ENCODE results near the gene MCRS1.

The MCRS1 gene

GRCh38 chr12:49553512-49554088 lies 14.3 kb downstream of the MCRS1 start:
- H3K4me3 Mint-ChIP-seq = no peak overlapping the region
- no peak overlapping the region for H3K27ac Mint-ChIP-seq
- ATAC-seq (peak; percentile 43), DNase-seq (ENCODE audit: low spot score in 2 of 2) (no peak)
- peaks cover 4% of the 10 kb centered on the region for H3K4me1 Mint-ChIP-seq
- no peaks in the 10 kb centered on the region for H3K9me3 Mint-ChIP-seq
- H3K36me3 Mint-ChIP-seq = peaks cover 10% of the 10 kb centered on the region

GRCh38 chr12:49552899-49553298 lies 15.0 kb downstream of the MCRS1 start:
- no peak overlapping the region for H3K4me3 Mint-ChIP-seq
- no peak overlapping the region for H3K27ac Mint-ChIP-seq
- ATAC-seq (no peak), DNase-seq (ENCODE audit: low spot score in 2 of 2) (no peak)
- peaks cover 11% of the 10 kb centered on the region for H3K4me1 Mint-ChIP-seq
- peaks cover 3% of the 10 kb centered on the region for H3K36me3 Mint-ChIP-seq
- no peaks in the 10 kb centered on the region for H3K9me3 Mint-ChIP-seq

GRCh38 chr12:49552425-49552824 lies 15.5 kb downstream of the MCRS1 start:
- no peak for DNase-seq (ENCODE audit: low spot score in 2 of 2)
- no peak overlapping the region for H3K27ac Mint-ChIP-seq
- H3K9me3 Mint-ChIP-seq = no peaks in the 10 kb centered on the region
- H3K4me3 Mint-ChIP-seq = no peak overlapping the region
- H3K4me1 Mint-ChIP-seq = peaks cover 12% of the 10 kb centered on the region
- no peaks in the 10 kb centered on the region for H3K36me3 Mint-ChIP-seq
- ATAC-seq = no peak

GRCh38 chr12:49552014-49552413 lies 15.9 kb downstream of the MCRS1 start:
- Mint-ChIP-seq H3K4me3 (no peak overlapping the region), H3K36me3 (no peaks in the 10 kb centered on the region), H3K27ac (no peak overlapping the region), H3K9me3 (no peaks in the 10 kb centered on the region), H3K4me1 (peaks cover 12% of the 10 kb centered on the region)
- ATAC-seq = no peak
- DNase-seq (ENCODE audit: low spot score in 2 of 2) = no peak

- H3K36me3 Mint-ChIP-seq = no peaks in the 10 kb centered on the region
- no peaks in the 10 kb centered on the region for H3K9me3 Mint-ChIP-seq
- no peak overlapping the region for H3K27ac Mint-ChIP-seq
- no peak overlapping the region for H3K4me3 Mint-ChIP-seq
- H3K4me1 Mint-ChIP-seq = peaks cover 12% of the 10 kb centered on the region
- ATAC-seq = no peak
- no peak for DNase-seq (ENCODE audit: low spot score in 2 of 2)
Measured at GRCh38 chr12:49550693-49551252, 17.2 kb downstream of the MCRS1 start.

GRCh38 chr12:49549735-49550692 lies 17.9 kb downstream of the MCRS1 start:
- H3K4me1 Mint-ChIP-seq = peaks cover 12% of the 10 kb centered on the region
- DNase-seq (ENCODE audit: low spot score in 2 of 2) (no peak), ATAC-seq (no peak)
- no peak overlapping the region for H3K27ac Mint-ChIP-seq
- peak overlapping the region; percentile 65 for H3K4me3 Mint-ChIP-seq
- no peaks in the 10 kb centered on the region for H3K9me3 Mint-ChIP-seq
- no peaks in the 10 kb centered on the region for H3K36me3 Mint-ChIP-seq

- H3K4me1 Mint-ChIP-seq = peaks cover 12% of the 10 kb centered on the region
- H3K4me3 Mint-ChIP-seq = peak overlapping the region; percentile 65
- ATAC-seq = peak; percentile 32
- peak overlapping the region; percentile 40 for H3K27ac Mint-ChIP-seq
- DNase-seq (ENCODE audit: low spot score in 2 of 2) = no peak
- H3K9me3 Mint-ChIP-seq = no peaks in the 10 kb centered on the region
- no peaks in the 10 kb centered on the region for H3K36me3 Mint-ChIP-seq
Measured at GRCh38 chr12:49548822-49549648, 18.9 kb downstream of the MCRS1 start.

GRCh38 chr12:49548481-49548821 lies 19.5 kb downstream of the MCRS1 start:
- DNase-seq (ENCODE audit: low spot score in 2 of 2) = no peak
- ATAC-seq = no peak
- Mint-ChIP-seq H3K36me3 (no peaks in the 10 kb centered on the region), H3K4me3 (peak overlapping the region; percentile 65), H3K9me3 (no peaks in the 10 kb centered on the region), H3K4me1 (peaks cover 12% of the 10 kb centered on the region), H3K27ac (peak overlapping the region; percentile 40)

- no peak overlapping the region for H3K4me3 Mint-ChIP-seq
- peak; percentile 31 for ATAC-seq
- no peak overlapping the region for H3K27ac Mint-ChIP-seq
Measured at GRCh38 chr12:49547090-49547690, 20.8 kb downstream of the MCRS1 start.

GRCh38 chr12:49546481-49546880 lies 21.5 kb downstream of the MCRS1 start:
- H3K27ac Mint-ChIP-seq = no peak overlapping the region

More at GRCh38 chr12:49547090-49547690, 20.8 kb downstream of the MCRS1 start:
- Mint-ChIP-seq H3K4me1 (peaks cover 12% of the 10 kb centered on the region), H3K9me3 (no peaks in the 10 kb centered on the region), H3K36me3 (no peaks in the 10 kb centered on the region)
- DNase-seq (ENCODE audit: low spot score in 2 of 2) = no peak

GRCh38 chr12:49545815-49546214 lies 22.1 kb downstream of the MCRS1 start:
- Mint-ChIP-seq H3K9me3 (no peaks in the 10 kb centered on the region), H3K36me3 (no peaks in the 10 kb centered on the region), H3K27ac (peak overlapping the region; percentile 67), H3K4me1 (peaks cover 17% of the 10 kb centered on the region), H3K4me3 (no peak overlapping the region)
- DNase-seq (ENCODE audit: low spot score in 2 of 2) = no peak
- no peak for ATAC-seq

More at GRCh38 chr12:49546481-49546880, 21.5 kb downstream of the MCRS1 start:
- ATAC-seq = no peak
- no peaks in the 10 kb centered on the region for H3K36me3 Mint-ChIP-seq
- DNase-seq (ENCODE audit: low spot score in 2 of 2) = no peak
- H3K4me3 Mint-ChIP-seq = no peak overlapping the region
- peaks cover 13% of the 10 kb centered on the region for H3K4me1 Mint-ChIP-seq
- no peaks in the 10 kb centered on the region for H3K9me3 Mint-ChIP-seq

- Mint-ChIP-seq H3K36me3 (no peaks in the 10 kb centered on the region), H3K27ac (no peak overlapping the region), H3K4me3 (no peak overlapping the region), H3K4me1 (peaks cover 17% of the 10 kb centered on the region), H3K9me3 (no peaks in the 10 kb centered on the region)
- DNase-seq (ENCODE audit: low spot score in 2 of 2) (no peak), ATAC-seq (no peak)
Measured at GRCh38 chr12:49543914-49544815, 23.8 kb downstream of the MCRS1 start.

GRCh38 chr12:49543221-49543913 lies 24.6 kb downstream of the MCRS1 start:
- no peak overlapping the region for H3K27ac Mint-ChIP-seq
- DNase-seq (ENCODE audit: low spot score in 2 of 2) = no peak
- ATAC-seq = no peak
- H3K4me1 Mint-ChIP-seq = peaks cover 11% of the 10 kb centered on the region
- H3K36me3 Mint-ChIP-seq = no peaks in the 10 kb centered on the region
- no peak overlapping the region for H3K4me3 Mint-ChIP-seq
- no peaks in the 10 kb centered on the region for H3K9me3 Mint-ChIP-seq
